K562 (cell line): Measurements from ENCODE around the gene PRR35. TPM values are rescaled to one million over a fixed set of nuclear protein-coding genes. Genes with fewer than 3 reads are reported as not detected.

ENCODE experiments used
- CEBPZ ChIP-seq: fragments of 150-350 bp; IDR thresholded peaks from 2 replicates; pipeline ENCODE4 v1.6.1; 2014; ENCODE audit warnings: low read depth, mild to moderate bottlenecking, low read length, borderline replicate concordance
- MGA ChIP-seq: fragments of 450-650 bp; IDR thresholded peaks from 2 replicates; pipeline ENCODE4 v1.6.1; 2016; ENCODE audit warnings: mild to moderate bottlenecking, moderate library complexity
- PCBP1 ChIP-seq: fragments of 200-400 bp; formaldehyde crosslinking; IDR thresholded peaks from 2 replicates; pipeline ENCODE4 v1.6.1; 2018; ENCODE audit warnings: mild to moderate bottlenecking, low read depth, low read length; ENCODE audit not compliant: poor library complexity, severe bottlenecking
- SP1 ChIP-seq: sonication (generic); formaldehyde crosslinking; IDR thresholded peaks from 2 replicates; pipeline ENCODE4 v1.8.1; 2022; ENCODE audit warnings: mild to moderate bottlenecking, missing genetic modification reagents
- SRF ChIP-seq, 2 experiments: fragments of 250-450, 450-650 bp in 1 of 2; sonication (Bioruptor Pico) in 1 of 2; sonication (generic) in 1 of 2; formaldehyde crosslinking; IDR thresholded peaks; 2 replicates each; pipeline versions ENCODE4 v1.5.0 to v1.5.1; 2020 to 2022; ENCODE audit warnings: mild to moderate bottlenecking in 1 of 2, missing genetic modification reagents in 1 of 2
- THAP12 ChIP-seq: fragments of 250-450 bp; sonication (Bioruptor Pico); IDR thresholded peaks from 2 replicates; pipeline ENCODE4 v1.9.0; 2021; ENCODE audit warnings: mild to moderate bottlenecking, inconsistent platforms
- ZNF668 ChIP-seq: fragments of 250-450 bp; sonication (Bioruptor Pico); IDR thresholded peaks from 2 replicates; pipeline ENCODE4 v1.8.0; 2022; ENCODE audit warnings: mild to moderate bottlenecking, inconsistent platforms
- ZNF780A ChIP-seq: fragments of 250-450 bp; sonication (Bioruptor Pico); IDR thresholded peaks from 2 replicates; pipeline ENCODE4 v1.5.0; 2021; ENCODE audit warnings: mild to moderate bottlenecking
- ZNF785 ChIP-seq: fragments of 250-450 bp; sonication (Bioruptor Pico); IDR thresholded peaks from 2 replicates; pipeline ENCODE4 v1.4.0; 2020; ENCODE audit warnings: mild to moderate bottlenecking
- polyA plus RNA-seq, 8 experiments: library from polyadenylated mRNA; depleted of rRNA in 4 of 8; stranded (reverse) in 5 of 8; unstranded in 3 of 8; fragments of >200 nt; fragmentation: Nextera tagmentation in 2 of 8; fragmentation: Illumina TruSeq in 1 of 8; extraction: Ambion mirVana in 2 of 8; extraction: Trizol in 1 of 8; gene quantifications; 2 replicates each; pipeline versions ENCODE4 v1.2.1 to v1.2.3, GENCODE V29; 2011 to 2014; ENCODE audit warnings: inconsistent platforms in 1 of 8, missing spikeins in 1 of 8
- total RNA-seq, 7 experiments: library from RNA; depleted of rRNA in 6 of 7; stranded (reverse); fragments of >200 nt in 6 of 7; fragmentation: Illumina TruSeq in 2 of 7; extraction: Trizol in 2 of 7; gene quantifications; 2 replicates each; pipeline versions ENCODE4 v1.2.1 to v1.2.3, GENCODE V29; 2011 to 2021; ENCODE audit warnings: low replicate concordance in 1 of 7

PRR35 gene
- total and polyA plus RNA-seq, 9 of the 15 experiments (the other 6 are each of a cell fraction or from before 2014, with no cell fraction given) = 0.17 to 0.45 (median 0.21) TPM; not detected in 5

GRCh38 chr16:588889-589657, 28.9 kb downstream of the PRR35 start (continued):
- TF ChIP-seq ZNF785 (CRISPR knock-in tag) (no peak), SP1 (CRISPR knock-in tag) (peak; percentile 95), MGA (no peak), SRF (CRISPR knock-in tag; IDR thresholded peaks at IDR 0.05) (peak in 1 of 2 experiments; percentile 59; a peak in 1 of 4 replicates), THAP12 (CRISPR knock-in tag) (peak; percentile 74), ZNF668 (CRISPR knock-in tag) (no peak), PCBP1 (peak; percentile 86), CEBPZ (peak; percentile 87), ZNF780A (CRISPR knock-in tag) (no peak; the same call in 1 of the 2 replicates)
